ENCODE results near the gene SLC25A21.

SLC25A21 gene

GRCh38 chr14:36857136-36857535 is 315.3 kb downstream of the SLC25A21 start:
- peak; percentile 98 for DNase-seq

DNA sequence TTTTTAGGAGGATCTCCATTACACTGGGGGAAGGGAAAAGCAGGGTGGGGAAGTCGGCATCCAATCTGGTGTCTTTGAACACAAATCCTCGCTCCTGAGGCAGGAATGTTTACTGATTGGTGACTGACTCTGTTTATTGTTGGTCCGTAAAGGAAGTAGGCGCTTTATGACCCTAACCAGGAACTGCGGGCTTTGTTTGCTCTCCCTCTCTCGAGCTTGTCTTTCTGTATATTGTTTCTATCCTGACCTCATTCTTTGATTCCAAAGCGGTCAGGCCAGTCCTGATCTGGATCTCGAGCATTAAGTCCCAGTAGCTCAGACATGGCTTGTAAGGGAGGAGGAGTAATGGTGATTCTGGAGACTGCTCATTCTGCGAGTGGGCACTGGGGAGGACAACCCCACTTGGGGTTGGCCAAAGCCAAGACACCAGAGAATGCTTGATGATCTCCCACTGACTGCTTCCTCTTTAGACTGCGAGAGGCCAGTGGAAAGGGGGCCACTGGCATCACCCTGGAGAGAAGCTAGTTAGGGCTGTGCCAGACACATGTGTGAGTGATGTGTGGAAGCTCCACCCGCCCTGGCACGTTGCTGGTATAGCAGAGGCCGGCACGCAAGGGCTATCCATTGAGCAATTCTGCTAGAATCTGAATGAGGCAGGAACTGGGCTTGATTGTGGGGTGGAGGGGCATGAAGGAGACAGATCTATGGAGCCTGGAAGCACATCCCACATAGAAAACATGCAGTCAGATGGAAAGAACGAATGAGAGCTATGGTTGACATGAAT is 316.1 kb downstream of the SLC25A21 start:
- peak; percentile 90 for DNase-seq

GRCh38 chr14:36855396-36855795 is 317.0 kb downstream of the SLC25A21 start:
- DNase-seq, result no peak

GRCh38 chr14:36852981-36853691 is 319.3 kb downstream of the SLC25A21 start:
- no peak for DNase-seq

GRCh38 chr14:36848213-36848612 is 324.2 kb downstream of the SLC25A21 start:
- DNase-seq, result no peak

DNA sequence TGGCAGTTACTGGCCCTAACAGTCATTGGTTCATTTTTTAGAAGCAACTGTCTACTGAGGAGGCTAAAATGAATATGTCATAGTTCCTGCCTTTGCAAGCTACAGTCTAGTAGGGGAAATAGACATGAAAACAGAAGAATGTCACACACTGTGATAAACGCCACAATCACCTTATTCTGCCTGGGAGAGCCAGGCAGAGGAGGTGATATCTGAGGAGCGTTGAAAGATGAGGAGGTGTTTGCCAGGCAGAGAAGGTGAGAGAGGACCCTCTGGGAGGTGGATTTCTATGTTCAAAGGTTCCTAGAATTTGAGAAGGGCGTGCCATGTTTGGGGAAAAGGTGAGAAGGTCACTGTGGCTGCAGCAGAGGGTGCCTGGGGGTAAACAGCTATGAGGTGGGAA is 325.0 kb downstream of the SLC25A21 start:
- DNase-seq, result no peak

GRCh38 chr14:36845356-36846012 is 326.9 kb downstream of the SLC25A21 start:
- no peak for DNase-seq

DNA sequence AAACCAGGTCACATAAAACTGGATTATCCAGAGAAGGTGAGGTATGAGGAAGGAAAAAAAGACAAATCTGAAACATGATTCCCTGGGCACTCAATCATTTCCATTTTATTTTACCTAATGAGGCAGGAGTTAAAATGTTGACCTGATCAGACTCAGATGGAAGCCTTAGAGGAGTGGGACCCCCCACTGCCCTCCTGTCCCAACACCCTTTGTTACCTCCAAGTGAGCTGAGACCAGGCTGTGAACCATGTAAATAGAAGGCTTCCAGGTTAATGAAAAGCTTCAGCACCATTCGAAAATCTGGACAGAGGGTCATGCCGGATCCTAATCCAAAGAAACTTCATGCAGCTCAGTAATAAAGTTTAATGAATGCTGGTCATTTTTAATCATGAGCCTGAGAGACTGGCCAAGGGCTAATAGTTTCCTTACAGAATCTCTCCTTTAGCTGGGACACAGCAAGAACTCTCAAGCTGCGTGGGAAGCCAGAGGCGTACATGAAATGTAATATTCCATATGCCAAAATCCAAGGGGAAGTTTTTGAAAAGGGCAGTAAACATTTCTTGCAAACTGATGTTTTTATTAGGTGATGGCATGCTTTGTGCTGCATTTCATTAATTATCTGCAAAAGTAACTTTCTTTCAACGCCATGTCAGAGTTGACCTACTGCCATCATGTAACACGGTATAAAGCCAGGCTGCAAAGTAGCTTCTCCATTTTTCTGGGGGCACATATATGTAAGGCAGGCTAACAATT is 327.8 kb downstream of the SLC25A21 start:
- DNase-seq, result no peak

DNA sequence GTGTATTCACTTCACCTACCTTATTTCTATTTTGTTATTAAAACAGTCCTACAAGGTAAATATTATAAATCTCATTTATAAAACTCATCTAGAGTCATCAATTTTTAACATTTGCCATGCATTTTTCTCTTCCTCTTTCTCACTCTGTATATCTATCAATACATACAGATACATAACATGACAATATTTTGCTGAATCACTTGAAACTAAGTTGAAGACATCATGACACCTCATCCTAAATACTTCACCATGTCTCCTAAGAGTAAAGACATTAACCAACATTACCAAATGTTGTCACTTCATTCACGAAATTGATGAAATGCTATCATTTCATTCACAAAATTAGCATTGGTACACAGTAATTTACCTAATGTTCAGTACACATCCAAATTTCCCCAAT is 329.0 kb downstream of the SLC25A21 start:
- no peak for DNase-seq

DNA sequence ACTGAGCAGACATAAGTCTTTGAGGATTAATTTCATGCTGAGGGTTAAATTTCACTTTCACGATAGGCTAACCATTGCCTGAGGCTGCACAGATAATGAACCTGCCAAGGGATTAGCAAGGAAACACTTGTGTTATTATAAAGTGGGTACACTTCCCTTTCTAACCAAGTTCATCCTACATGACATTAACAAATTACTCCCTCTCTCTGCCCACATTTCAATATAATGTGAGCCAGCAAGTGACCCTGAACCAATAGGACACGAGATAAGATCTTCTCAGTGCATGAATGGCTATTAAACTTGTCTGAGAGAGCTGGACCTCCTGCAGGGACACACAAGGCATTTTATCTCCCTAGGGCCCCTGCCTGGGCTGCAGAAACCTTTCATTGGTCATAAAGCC is 337.3 kb downstream of the SLC25A21 start:
- DNase-seq, result no peak

DNA sequence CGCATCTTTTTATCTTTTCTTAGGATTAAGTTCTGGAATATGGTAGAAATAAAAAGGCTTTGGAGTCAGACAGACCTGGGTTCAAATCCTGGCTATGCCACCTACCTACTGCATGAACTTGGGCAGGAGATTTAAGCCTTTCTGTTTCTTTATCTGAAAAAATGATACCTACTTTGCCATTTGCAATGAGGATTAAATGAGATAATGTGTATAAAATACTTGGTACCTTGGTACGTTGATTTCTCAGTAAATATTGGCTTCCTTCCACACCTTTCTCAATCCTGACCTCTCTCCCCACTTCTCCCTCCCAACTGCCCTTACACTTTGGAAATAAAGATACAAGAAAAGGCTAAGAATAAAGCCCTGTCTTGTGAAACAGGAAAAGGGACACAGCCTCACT is 338.1 kb downstream of the SLC25A21 start:
- no peak for DNase-seq

DNA sequence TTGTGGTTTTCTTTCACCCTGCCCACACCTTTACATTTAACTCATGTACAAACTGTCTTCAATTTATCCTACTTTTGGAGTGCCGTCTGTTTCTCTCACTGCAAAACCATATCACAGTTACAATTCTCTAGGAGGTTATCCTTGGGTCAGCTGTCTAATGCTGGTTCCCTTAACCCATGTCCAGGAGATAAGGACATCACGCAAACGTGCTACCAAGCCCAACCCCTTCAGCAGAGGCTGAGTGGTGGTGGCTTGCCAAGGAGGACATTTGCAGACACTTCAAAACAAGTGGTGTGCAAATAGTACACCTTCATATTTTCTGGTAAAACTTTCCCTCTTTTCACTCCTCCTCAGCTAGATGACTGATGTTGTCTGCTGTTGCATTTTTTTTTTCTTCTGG is 342.9 kb downstream of the SLC25A21 start:
- no peak for DNase-seq

DNA sequence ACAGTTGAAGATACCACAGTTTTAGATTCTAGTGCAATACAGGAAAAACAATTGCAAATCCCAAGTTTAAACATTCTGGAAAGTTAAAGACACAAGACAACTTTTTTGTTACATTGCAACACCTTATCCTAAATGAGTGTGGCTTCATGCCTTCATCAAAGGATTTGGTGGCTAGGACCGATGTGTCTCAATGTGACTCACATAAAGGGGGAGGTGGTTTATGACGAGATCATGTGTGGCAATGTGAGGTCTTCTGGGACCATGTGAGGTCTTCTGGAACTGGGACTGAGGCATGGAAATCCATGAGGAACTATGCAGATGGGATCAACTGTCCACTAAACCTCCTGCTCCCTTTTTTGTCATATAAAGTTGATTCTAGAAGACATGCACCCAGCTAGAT is 344.5 kb downstream of the SLC25A21 start:
- DNase-seq, result no peak

DNA sequence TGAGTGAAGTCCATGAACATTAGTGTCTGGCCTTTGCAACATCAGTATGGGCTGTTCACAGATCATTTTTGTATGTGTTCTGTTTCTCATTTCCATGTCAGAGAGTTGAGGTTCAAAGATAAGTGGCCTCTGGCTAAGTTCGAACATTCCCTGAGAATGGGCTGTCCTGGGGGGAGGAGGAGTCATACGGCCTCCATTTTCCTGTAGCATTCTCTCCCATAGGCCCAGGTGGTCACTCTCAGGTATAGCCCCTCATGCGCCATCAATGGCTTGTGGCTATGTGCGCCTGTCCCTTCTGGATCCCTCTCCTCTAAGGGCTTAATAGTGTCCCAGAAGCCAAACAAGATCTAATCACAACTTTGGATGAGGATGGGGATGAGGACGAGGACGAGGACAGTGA is 345.8 kb downstream of the SLC25A21 start:
- DNase-seq, result no peak

- DNase-seq, result no peak
Measured at GRCh38 chr14:36824854-36825253, 347.6 kb downstream of the SLC25A21 start.

DNA sequence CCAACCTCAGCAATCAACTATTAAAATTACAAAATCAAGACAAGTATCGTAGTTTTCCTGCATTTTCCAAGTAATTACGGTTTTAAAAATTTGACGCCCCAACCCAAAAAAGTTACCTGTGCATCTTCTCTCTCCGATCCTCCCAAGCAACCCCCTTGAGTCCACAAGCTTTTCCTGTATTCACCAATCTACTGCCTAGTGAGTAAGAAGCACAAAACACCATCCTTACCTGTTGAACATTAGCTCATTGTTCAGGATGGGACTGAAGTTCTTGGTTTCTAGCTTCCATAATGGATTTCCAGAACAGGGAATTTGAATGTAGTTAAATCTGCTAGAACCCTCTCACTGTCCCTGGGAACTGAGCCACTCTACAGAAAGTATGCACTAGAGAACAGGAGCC is 348.8 kb downstream of the SLC25A21 start:
- no peak for DNase-seq

- no peak for DNase-seq
Measured at GRCh38 chr14:36822685-36823084, 349.7 kb downstream of the SLC25A21 start.

DNA sequence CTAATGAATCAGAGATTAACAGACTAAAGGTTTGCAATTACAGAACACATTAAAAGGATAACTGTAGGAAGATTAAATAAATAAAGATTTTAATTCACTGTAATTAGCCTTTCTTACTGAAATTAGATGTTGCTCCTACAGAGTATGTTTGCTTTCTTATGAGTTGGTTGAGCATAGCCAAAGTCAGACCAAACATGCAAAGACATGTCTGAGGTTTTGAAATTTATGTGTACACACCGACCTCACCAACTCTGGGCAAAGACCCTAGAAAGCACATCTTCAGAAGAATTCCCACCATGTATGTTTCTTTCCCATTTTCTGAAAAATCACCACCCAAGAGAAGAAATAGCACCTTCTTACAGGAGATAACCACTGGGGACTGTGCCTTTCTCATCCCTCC is 351.5 kb downstream of the SLC25A21 start:
- DNase-seq, result no peak

DNA sequence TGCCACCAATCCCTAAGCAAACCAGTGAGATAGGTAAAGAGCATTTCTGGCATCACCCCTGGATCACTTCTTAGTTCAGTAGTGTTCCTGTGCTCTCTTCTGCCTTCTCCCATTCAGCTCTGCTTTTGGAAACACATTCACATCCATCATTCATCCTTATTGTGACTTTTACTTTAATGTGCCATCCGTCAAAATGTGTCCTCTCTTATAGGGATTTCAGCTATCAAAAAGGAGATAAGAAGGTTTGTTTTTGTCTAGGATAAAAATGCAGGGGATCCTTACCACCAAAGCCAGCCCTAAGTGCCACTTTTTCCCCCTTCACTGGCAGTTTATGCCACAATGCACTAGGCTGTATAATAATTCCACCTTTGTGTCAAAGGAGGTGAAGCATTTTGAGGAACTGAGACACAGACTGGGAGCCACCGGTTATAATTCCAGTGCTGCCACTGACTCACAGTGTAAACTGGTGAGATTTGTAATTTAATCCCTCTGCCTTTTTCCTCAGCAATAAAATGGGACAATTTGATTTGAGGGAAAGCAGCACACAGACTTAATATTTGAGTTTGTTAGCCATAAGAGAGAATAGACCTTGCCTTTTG is 352.2 kb downstream of the SLC25A21 start:
- peak; percentile 57 for DNase-seq

- no peak for DNase-seq
Measured at GRCh38 chr14:36818794-36819384, 353.5 kb downstream of the SLC25A21 start.

DNA sequence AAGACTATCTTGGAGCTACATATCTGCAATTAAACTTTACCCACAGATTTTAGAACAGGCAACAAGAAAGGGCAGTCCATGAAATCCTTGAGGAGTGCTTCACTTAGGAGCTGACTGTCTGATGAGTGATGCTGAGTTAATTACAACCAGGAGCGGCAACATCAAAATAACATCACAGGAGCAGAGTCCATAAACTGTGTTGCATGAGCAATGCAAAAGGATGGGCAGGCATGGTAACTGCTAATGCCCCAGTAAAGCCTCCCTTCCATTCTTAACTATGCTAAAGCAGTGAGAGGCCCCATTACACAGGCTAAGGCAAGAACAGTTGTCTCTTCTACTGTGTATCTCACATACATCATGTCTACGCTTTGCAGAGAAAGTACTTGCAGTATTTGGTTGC is 354.2 kb downstream of the SLC25A21 start:
- DNase-seq, result no peak
